ENCODE measurements around the gene PRR19.

The PRR19 gene

GRCh38 chr19:42276284-42276683 lies 25.6 kb upstream of the PRR19 start:
- no peak overlapping the region for H2AFZ ChIP-seq (ENCODE audit: low read depth, low read length)
- peaks cover 17% of the 10 kb centered on the region for H3K36me3 ChIP-seq (replicated peaks; ENCODE audit: low read depth, low read length)
- H3K9me3 ChIP-seq (ENCODE audit: insufficient read depth, low read length) = no peaks in the 10 kb centered on the region
- peaks cover 12% of the 10 kb centered on the region for H3K79me2 ChIP-seq (ENCODE audit: low read length)
- H3K9ac ChIP-seq (ENCODE audit: low read length) = no peak overlapping the region
- H4K20me1 ChIP-seq (ENCODE audit: insufficient read depth, low read length) = no peaks in the 10 kb centered on the region
- H3K27me3 ChIP-seq (ENCODE audit: low read depth, low read length) = no peaks in the 10 kb centered on the region
- H3K4me1 ChIP-seq (ENCODE audit: low read length) = peaks cover 26% of the 10 kb centered on the region
- TF ChIP-seq CTCF (IDR thresholded peaks at IDR 0.05; ENCODE audit: low read depth, low read length) = no peak
- TF ChIP-seq EZH2phosphoT487 (IDR thresholded peaks at IDR 0.05; ENCODE audit: low read depth) = no peak
- H3K4me2 ChIP-seq (ENCODE audit: low read length) = peak overlapping the region; percentile 14; the same call in 1 of the 2 replicates
- no peak overlapping the region for H3K4me3 ChIP-seq (ENCODE audit: low read length)
- no peak overlapping the region for H3K27ac ChIP-seq (ENCODE audit: low read length)

GRCh38 chr19:42276821-42277220 lies 25.1 kb upstream of the PRR19 start:
- no peak overlapping the region for H2AFZ ChIP-seq (ENCODE audit: low read depth, low read length)
- H3K79me2 ChIP-seq (ENCODE audit: low read length) = peaks cover 7% of the 10 kb centered on the region; the same call in 1 of the 2 replicates
- no peaks in the 10 kb centered on the region for H4K20me1 ChIP-seq (ENCODE audit: insufficient read depth, low read length)
- H3K4me1 ChIP-seq (ENCODE audit: low read length) = peaks cover 30% of the 10 kb centered on the region
- peaks cover 17% of the 10 kb centered on the region for H3K36me3 ChIP-seq (replicated peaks; ENCODE audit: low read depth, low read length)
- peak overlapping the region; percentile 14 for H3K4me2 ChIP-seq (ENCODE audit: low read length)
- peak overlapping the region; percentile 26; the same call in 1 of the 2 replicates for H3K27ac ChIP-seq (ENCODE audit: low read length)
- H3K27me3 ChIP-seq (ENCODE audit: low read depth, low read length) = no peaks in the 10 kb centered on the region
- TF ChIP-seq EZH2phosphoT487 (IDR thresholded peaks at IDR 0.05; ENCODE audit: low read depth) (no peak), CTCF (IDR thresholded peaks at IDR 0.05; ENCODE audit: low read depth, low read length) (no peak)
- no peak overlapping the region for H3K9ac ChIP-seq (ENCODE audit: low read length)
- H3K9me3 ChIP-seq (ENCODE audit: insufficient read depth, low read length) = no peaks in the 10 kb centered on the region
- H3K4me3 ChIP-seq (ENCODE audit: low read length) = no peak overlapping the region

- H3K79me2 ChIP-seq (ENCODE audit: low read length) = peaks cover 6% of the 10 kb centered on the region; the same call in 1 of the 2 replicates
- peaks cover 40% of the 10 kb centered on the region for H3K4me1 ChIP-seq (ENCODE audit: low read length)
- no peaks in the 10 kb centered on the region for H3K27me3 ChIP-seq (ENCODE audit: low read depth, low read length)
- no peaks in the 10 kb centered on the region for H3K9me3 ChIP-seq (ENCODE audit: insufficient read depth, low read length)
- no peaks in the 10 kb centered on the region for H4K20me1 ChIP-seq (ENCODE audit: insufficient read depth, low read length)
- H3K9ac ChIP-seq (ENCODE audit: low read length) = no peak overlapping the region
- H3K4me3 ChIP-seq (ENCODE audit: low read length) = no peak overlapping the region
- H3K4me2 ChIP-seq (ENCODE audit: low read length) = no peak overlapping the region
- TF ChIP-seq CTCF (IDR thresholded peaks at IDR 0.05; ENCODE audit: low read depth, low read length) (no peak), EZH2phosphoT487 (IDR thresholded peaks at IDR 0.05; ENCODE audit: low read depth) (no peak)
- H3K27ac ChIP-seq (ENCODE audit: low read length) = no peak overlapping the region
- H2AFZ ChIP-seq (ENCODE audit: low read depth, low read length) = no peak overlapping the region
- H3K36me3 ChIP-seq (replicated peaks; ENCODE audit: low read depth, low read length) = peaks cover 17% of the 10 kb centered on the region
Measured at GRCh38 chr19:42277821-42278451, 24.0 kb upstream of the PRR19 start.

- Histone ChIP-seq H2AFZ (ENCODE audit: low read depth, low read length) (no peak overlapping the region), H3K36me3 (replicated peaks; ENCODE audit: low read depth, low read length) (peaks cover 16% of the 10 kb centered on the region), H3K27me3 (ENCODE audit: low read depth, low read length) (no peaks in the 10 kb centered on the region), H3K4me1 (ENCODE audit: low read length) (peaks cover 44% of the 10 kb centered on the region), H3K4me3 (ENCODE audit: low read length) (no peak overlapping the region), H3K79me2 (ENCODE audit: low read length) (peaks cover 6% of the 10 kb centered on the region; the same call in 1 of the 2 replicates), H3K4me2 (ENCODE audit: low read length) (peak overlapping the region; percentile 96), H3K9me3 (ENCODE audit: insufficient read depth, low read length) (no peaks in the 10 kb centered on the region), H4K20me1 (ENCODE audit: insufficient read depth, low read length) (no peaks in the 10 kb centered on the region), H3K9ac (ENCODE audit: low read length) (0 out of 2 replicates have a peak overlapping the region, but pooled peaks have one; percentile 95), H3K27ac (ENCODE audit: low read length) (no peak overlapping the region)
- TF ChIP-seq EZH2phosphoT487 (IDR thresholded peaks at IDR 0.05; ENCODE audit: low read depth) (no peak), CTCF (IDR thresholded peaks at IDR 0.05; ENCODE audit: low read depth, low read length) (no peak)
Measured at GRCh38 chr19:42278452-42279154, 23.3 kb upstream of the PRR19 start.
